ENCODE measurements around the gene GNG4.
"Not testable (repeated sequence)": the region's sequence is repeated elsewhere in the genome, so short reads cannot be mapped to it uniquely, and the experiment has no call there.

The GNG4 gene

DNA sequence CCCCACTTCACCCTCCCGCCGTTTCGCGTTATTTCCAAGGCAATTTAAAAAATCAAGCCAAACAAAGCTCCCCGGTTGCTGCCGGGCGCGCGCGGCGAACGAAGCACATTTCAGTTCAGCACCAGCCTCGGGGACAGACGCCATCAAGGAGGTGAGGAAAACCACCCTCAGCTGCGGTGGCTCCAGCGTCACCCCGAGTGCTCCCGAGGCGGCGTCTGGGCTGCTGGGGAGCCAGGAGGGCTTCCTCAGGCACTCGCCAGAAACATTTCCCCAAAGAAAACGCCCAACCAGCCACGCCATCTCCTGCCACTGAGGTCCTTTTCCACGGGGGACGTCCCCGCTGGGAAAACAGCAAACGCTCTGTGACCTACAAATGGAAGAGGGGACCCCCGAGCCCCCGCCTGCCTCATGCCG, 623 bp downstream of the GNG4 start:
- DNase-seq, result peak; percentile 17

DNA sequence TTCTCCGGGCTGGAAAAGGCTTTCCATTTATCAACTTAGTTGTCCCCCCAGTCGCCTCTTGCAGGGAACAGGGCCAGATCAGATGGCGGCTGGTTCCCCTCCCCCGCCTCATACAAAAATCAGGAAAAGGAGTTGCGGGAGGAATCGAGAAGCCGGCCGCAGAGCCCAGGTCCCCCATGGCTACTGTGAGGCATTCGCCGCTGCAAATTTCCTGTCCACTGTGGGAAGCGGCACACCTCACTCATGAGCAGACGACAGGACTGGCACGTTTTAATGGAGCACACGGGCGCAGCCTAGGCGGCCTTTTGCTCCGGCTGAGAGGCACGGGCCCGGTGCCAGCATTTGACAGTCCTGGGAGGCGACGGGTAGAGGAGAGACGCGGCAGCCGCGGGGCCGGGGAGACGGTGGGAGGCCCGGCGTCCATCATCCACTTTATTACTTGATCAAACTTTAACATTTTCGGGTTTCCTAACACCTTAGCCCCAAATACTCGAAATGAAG, 1.1 kb downstream of the GNG4 start:
- DNase-seq, result peak; percentile 21

DNA sequence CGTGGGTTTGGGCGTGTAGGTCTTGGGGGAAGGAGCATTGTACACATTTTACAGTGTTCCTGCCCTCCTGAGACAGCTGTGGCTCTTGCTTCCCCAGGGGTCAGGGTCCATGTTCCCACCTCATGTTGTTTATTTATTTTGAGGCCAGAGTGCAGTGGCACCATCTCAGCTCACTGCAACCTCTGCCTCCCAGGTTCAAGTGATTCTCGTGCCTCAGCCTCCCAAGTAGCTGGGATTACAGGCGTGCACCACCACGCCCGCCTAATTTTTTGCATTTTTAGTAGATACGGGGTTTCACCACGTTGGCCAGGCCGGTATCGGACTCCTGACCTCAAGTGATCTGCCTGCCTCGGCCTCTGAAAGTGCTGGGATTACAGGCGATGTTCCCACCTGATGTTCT, 2.0 kb downstream of the GNG4 start:
- DNase-seq, result not testable (repeated sequence)

DNA sequence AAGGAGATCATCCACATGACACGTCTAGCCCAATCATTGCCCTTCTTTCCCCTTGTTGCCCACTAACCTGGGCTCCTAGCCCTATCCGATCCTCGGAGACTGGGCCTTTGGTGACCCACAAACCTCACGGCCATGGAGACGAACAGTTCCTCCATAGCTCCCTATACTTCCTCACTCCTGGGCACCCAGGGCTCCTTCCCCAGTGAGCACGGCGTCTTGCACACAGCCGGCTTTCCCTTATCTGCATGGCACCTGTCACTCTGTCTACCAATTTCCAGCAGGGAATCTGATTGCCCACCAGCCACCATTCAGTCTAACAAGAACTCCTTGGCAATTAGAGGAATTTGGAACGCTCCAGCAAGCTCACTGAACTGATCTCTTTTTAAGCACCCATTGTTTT, 3.1 kb downstream of the GNG4 start:
- no peak for DNase-seq

DNA sequence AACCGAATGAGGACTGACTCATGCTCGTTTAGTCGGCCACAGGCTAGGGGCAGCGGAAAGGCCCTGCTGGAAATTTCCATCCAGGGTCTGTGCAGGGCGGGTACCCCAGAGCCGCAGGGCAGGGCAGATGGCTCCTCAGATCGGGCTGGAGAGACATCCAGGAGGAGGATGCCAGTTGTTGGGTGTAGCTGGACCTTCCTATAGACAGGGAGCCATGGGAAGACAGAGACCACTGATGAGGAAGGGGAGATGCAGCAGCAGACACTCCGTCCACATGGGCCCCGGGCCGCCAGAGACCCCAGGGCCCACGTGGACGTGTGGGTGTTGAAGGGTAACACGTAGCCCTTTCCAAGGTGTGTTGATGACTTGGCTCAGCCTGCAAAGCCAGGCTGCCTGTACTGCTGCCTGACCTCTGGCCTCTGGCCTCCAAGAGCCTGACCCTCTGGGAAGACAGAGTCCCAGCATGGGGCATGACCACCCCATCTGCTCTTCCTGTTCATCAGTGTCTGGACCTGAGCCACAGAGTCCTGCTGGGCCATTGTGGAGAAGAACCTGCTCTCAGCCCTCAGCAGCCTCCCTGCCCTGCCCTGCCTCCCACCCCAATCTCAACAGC, 4.8 kb downstream of the GNG4 start:
- DNase-seq, result no peak

DNA sequence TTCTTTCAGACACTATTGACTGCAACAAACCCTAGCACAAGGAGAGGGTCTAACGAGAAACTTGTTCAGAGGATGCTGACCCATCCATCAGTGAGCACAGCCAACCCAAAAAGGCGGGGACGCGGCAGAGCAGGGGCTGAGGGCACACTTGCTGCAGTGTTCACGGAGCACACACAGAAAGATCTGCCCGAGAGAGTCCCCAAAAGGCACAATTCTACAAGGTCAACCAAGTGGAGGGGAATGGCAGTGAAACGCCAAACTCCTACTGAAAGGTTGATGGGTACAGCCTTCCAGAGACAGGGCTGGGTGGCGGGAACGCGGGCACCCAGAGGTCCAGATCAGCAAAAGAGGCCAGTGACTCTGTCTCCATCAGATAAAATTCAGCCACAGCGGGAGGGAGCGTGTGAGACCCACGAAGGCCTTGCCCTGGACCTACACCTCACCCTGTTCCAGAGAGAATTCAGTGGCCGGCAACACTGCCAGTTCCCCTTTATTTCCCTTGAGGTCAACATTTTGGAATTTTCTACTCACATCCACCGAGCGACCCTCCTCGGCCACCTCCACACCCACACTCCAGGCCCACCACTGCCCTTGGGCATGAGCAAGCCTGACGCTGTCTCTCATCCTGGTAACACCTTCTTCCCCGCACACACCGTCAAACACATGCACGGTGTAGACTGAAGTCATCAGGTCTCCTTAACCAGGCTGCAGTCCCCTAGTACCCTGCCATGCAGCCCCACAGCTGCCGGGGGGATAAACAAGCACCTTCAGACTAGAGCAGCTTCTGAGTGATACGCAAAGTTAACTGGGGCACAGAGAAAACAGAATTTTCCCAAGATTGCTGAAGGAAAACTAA, 5.5 kb downstream of the GNG4 start:
- DNase-seq, result no peak

DNA sequence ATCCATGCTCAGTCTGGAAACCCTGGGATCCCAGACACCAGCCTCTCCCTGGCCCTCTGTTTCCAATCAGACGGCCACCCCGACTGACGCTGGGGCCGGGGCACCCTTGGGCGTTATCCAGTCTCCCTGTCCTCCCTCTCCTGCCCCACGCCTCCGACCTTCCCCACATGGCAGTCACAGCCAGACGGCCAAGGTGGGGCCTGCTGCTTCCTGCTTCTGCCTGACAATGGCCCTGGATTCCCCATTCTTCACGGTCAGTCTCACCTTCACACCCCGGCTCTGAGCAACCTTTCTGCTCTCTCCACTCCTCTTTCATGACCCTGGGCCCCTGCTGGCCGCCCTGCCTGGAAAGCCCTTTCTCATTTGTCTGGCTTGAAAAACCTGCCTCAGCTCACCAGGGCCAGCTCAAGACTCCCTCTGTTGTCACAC, 6.6 kb downstream of the GNG4 start:
- DNase-seq, result no peak

DNA sequence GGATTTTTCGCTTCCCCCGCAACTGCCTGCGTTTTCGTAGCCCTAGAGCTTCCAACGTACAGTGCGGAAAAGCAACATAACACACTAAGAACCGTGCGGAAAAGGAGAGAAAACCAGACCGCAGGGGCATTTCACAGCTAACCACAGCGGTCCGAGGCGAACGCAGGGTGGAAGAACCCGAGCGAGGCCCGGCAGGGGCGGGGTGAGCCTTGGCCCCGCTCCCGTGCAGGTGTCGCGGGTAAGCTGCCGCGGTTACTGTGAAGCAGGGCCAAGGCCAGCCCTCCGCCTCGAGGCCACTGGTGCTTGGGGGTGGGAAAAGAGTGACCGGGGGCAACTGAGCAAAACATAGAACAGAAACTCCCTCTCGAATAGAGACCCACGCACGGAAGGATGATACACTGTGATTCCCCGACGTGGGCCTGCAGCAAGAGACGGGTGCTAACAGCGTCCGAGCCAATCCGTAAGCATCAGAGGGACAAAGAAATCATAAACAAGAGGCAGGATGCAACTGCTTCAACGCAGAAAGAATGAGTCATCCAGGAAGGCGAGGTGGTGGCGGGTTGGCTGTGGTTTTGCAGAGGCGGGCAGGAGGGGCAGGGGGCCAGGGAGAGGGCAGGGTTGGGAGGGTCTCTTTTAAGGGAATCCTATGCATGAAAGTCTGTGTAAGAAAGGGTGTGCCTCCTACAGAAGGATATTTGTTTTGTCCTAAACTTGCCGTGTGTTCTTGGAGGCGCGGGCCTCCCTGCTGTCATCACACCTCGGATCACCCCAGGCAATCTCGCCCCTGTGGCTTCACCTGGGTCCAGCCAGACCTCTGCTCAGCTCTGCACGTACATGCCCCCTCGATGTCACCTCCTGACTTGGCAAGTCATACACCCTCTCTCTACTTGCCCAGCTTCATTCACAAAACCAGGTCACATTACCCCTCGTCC, 7.3 kb downstream of the GNG4 start:
- no peak for DNase-seq

DNA sequence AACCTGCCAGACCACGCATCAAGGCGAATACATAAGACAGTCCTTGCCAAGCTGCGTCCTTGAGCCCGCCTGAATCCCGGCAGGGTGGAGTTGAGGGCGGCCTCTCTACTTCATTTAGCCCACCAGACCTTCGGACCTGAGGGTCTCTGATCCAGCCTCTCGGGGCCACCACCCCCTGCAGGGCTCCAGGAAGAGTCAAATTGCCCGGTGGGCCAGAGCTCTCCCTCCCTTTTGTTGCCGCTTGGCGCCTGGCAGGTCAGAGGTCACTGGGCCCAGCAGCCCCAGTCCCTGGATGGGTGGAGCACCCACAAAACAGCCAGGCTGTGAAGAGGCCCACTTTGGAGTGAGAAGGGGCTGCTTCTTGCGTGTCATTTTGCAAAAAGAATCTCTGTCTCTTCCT, 9.0 kb downstream of the GNG4 start:
- DNase-seq, result no peak

DNA sequence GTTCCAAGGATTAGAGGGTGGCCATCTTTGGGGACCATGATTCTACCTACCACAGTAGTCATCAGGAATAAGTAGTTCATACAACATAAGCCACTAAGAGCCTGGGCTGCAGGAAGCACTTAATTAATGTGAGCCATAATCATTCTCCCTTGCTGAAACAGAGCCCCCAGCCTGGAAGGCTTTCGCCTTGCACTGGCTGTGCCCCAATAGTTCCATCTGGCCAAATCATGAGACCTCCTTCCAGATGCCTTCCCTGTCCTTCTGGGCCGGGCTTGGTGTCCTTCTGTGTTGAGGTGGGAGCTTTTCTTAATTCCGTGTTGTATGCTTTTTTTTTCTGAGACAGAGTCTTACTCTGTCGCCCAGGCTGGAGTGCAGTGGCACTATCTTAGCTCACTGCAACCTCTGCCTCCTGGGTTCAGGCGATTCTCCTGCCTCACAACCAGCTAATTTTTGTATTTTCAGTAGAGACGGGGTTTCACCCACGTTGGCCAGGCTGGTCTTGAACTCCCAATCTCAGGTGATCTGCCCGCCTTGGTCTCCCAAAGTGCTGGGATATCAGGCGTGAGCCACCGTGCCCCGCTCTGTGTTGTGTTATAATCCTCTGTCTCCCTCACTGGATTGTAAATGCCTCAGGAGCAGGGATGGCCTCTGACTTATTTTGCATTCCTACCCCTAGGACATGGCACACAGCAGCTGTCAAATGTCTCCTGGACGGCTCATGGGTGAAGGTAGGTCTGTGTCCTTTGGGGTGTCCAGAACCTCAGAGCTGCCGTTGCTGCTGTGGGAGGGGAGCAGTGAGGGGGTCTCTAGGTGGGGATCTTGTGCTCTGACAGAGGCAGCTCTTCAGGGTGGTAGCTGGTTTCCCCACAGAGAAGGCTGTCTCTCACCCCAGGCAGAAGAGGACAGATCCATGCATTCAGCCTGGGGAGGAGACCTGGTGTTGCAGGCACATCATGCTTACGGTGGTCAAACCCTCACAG, 10.1 kb downstream of the GNG4 start:
- DNase-seq, result no peak

DNA sequence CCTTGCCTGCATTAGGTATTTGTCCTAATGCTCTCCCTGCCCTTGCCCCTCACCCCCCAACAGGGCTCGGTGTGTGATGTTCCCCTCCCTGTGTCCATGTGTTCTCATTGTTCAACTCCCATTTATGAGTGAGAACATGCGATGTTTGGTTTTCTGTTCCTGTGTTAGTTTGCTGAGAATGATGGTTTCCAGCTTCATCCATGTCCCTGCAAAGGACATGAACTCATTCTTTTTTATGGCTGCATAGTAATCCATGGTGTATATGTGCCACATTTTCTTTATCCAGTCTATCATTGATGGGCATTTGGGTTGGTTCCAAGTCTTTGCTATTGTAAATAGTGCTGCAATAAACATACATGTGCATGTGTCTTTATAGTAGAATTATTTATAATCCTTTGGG, 11.0 kb downstream of the GNG4 start:
- DNase-seq, result not testable (repeated sequence)

DNA sequence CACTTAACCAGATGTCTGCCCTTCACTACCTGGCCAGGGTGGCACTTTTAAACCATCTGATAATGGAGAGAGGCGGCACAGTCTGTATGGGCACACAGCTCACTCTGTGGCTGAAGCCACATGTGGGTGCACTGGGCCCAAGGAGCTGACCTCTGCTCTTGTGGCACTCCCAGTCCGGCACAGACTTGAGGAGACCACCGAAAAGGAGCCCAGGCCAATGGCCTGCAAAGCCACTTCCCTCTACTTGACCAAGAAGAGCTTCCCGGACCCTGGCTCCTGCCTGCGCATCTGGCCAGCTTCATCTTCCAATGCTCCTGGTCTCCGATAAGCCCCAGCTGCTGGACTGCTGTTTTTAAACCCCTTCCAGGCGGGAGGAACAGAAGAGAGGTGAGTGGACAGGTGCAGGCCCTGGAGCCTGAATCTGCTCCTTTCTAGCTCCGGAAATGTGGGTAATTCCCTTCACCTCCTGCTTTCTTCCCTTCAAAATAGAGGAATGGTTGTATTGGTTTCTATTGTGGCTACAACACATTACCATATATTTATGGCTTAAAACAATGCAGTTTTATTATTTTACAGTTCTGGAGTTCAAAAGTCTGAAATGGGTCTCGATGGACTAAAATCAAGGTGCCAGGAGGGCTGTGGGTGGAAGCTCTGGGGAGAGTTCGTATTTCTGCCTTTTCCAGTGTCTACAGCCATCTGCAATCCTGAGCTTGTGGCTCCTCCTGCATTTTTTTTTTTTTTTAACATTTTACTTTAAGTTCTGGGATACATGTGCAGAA, 11.6 kb downstream of the GNG4 start:
- DNase-seq, result no peak

DNA sequence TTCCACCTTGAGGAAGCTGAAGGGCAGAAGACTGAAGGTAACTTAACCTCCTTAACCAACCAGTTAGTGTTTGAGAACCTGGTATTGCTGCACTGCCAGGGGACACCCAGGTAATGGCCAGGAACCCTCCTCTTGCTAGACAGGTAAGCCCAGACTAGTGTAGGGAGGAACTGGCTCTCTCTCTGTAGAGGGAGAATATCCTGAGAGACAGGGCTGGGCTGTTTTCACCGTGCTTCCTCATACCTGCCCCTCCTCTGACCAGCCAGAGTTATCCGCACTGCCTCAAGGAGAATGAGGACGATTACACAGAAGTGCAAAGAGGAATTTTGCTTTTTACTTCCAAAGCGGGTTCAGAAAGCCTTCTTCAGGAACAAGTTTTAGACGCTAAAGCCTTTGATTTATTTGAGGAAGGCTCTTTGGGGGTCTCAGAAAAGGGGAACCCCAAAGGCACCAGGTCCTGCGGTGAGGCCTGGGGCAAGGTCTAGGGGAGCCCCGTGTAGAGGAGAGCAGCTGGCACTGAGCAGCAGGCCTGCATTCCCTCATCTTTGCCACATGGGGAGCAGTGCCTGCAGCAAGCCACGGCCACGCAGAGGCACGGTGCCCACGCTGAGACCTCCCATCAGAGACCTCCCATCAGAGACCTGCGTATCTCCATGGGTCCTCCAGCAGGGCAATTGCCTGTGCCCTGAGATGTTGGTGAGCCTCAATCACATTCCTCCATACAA, 13.5 kb downstream of the GNG4 start:
- DNase-seq, result no peak

DNA sequence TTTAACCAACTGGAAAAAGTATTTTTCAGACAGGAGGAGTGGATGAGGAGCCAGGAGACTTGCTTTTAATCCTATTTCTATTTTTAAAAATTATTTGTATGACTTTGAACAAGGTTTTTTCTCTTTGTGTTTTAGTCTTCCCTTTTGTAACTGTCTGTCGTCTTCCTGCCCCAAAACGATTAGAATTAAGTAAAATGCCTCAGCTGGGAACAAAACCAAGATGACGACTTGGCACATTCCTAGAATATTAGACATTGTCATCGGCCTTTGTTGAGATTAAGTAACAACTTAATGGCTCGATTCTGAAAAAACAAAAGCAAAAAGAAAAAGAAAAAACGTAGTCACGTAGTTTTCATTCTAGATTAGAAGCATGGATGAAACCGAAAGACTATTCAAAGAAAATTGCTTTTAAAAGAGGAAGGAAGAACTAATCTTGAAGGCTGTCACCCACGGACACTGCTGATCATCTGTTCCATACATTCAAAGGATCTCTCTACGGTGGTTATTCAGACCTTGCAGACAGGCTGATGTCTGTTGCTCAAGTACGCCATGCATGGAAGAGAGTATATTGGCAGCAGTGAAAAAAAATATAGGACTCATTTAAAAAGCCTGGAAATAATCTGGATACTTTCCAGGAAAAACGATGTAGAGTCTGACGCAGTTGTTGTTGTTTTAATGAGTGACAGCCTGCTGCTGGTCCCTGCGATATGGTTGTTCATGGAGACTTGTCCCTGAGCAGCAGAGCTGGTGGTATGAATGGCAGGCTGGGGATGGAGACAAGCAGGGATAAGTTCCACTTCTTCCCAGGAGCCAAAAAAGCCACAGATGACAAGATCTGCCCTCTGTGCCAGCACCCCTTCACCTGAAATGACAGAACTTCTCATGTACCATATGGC, 16.8 kb downstream of the GNG4 start:
- no peak for DNase-seq

DNA sequence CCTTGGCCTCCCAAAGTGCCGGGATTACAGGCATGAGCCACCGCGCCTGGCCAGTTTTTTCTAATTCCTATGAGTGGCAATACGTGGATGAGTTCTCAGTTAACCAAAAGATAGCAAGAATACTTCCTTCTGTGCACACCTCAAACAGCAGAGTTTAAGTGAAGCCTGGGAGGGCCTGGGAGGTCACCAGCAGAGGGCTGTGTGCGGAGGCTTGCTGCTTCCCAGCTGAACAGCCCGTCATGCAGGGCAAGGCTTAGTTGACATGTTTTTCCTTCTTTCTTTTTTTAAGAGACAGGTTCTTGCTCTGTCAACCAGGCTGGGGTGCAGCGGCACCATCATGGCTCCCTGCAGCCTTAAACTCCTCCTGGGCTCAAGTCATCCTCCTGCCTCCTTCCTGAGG, 17.8 kb downstream of the GNG4 start:
- DNase-seq, result no peak

DNA sequence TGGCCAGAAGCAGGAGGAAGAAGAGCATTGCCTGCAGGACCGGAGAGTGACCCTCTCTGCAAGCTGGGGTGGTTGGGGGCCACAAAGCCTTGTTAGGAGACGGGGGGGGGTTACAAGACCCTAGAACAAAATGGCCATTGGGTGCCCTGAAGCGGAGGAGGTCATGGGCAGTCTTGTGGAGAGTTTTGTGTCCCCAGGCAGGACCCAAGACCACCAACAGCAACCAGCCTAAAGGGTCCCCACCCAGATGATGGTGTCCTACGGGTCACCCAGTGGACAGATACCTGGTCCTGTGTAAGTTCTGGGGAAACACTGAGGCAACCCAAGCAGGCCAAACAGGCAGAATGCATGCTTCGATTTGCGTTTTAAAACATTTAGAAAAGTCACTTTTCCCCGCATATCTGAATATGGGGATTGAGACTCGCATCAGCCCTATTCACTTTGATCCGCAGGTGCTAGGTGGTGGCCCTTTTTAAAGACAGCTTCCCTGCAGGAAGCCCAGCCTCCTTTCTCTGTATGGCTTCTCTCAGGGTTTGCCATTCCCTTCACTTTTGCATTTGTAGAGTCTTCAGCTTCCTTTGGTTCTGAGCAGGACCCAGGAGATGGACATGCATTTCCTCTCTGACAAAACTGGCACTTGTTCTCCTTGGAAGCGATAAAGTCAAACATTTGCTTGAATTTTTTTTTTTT, 21.1 kb downstream of the GNG4 start:
- DNase-seq, result no peak

DNA sequence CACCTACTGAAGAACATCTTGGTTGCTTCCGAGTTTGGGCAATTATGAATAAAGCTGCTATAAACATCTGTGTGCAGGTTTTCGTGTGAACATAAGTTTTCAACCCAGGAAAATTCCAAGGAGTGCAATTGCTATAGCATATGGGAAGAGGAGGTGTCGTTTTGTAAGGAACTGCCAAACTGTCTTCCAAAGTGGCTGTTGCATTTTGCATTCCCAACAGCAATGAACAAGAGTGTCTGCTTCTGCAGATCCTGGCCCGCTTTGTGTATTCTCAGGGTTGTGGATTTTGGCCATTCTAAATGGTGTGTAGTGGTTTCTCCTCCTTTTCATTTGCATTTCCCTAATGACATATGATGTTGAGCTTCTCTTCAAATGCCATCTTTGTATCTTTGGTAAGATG, 23.8 kb downstream of the GNG4 start:
- no peak for DNase-seq

DNA sequence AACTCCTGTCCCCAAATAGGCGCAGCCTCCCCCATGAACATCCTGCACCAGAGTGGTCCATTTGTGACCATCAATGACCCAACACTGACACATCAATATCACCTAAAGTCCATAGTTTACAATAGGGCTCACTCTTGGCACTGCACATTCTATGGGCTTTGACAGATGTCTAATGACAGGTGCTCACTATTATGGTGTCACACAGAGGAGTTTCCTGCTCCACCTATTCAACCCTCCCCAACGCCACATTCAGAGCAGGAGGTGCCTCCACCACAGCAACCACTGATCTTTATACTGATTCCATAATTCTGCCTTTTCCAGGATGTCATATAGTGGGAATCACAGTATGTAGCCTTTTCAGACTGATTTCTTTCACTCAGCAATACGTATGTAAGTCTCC, 24.2 kb downstream of the GNG4 start:
- DNase-seq, result no peak

All from DMS 273 treated with DMSO at 0.1 percent for 48 hours (cell line).